Measurements from ENCODE around the gene RCCD1. TPM values are rescaled to one million over a fixed set of nuclear protein-coding genes. Genes with fewer than 3 reads are reported as not detected.

RCCD1 gene
- total RNA-seq, 1 experiment from 2014 or later, result 38.5 TPM

GRCh38 chr15:90990446-90990845 is 35.8 kb downstream of the RCCD1 start:
- BruUV-seq (replicated peaks), result no TSS peak
- Histone ChIP-seq H2AFZ (ENCODE audit: low read depth, low read length, poor library complexity, severe bottlenecking) (no peak overlapping the region), H3K9ac (ENCODE audit: low read length) (no peak overlapping the region), H3K4me1 (ENCODE audit: control insufficient read depth in 1 of 2, insufficient read depth in 2 of 2, low read length in 2 of 2) (peaks cover 7 to 17% of the 10 kb centered on the region in 2 experiments), H3K79me2 (ENCODE audit: insufficient read depth, low read length) (peaks cover 96% of the 10 kb centered on the region), H3K4me2 (ENCODE audit: low read length) (no peak overlapping the region), H3K27ac (ENCODE audit: low read depth, low read length) (no peak overlapping the region), H3K9me3 (ENCODE audit: control insufficient read depth in 1 of 2, insufficient read depth in 1 of 2, low read depth in 1 of 2, low read length in 2 of 2) (no peaks in the 10 kb centered on the region), H3K27me3 (ENCODE audit: insufficient read depth, low read length) (no peaks in the 10 kb centered on the region), H3K4me3 (replicated peaks in 1 of 2; ENCODE audit: low read depth in 1 of 2, low read length in 2 of 2) (no peak overlapping the region), H4K20me1 (ENCODE audit: insufficient read depth) (no peaks in the 10 kb centered on the region), H3K9me2 (ENCODE audit: insufficient read depth) (no peaks in the 10 kb centered on the region), H3K36me3 (ENCODE audit: control insufficient read depth in 1 of 2, insufficient read depth in 2 of 2, low read length in 2 of 2) (peaks cover 0 to 8% of the 10 kb centered on the region in 2 experiments; a peak in 1 of 4 replicates)
- no peak for DNase-seq (ENCODE audit: low read depth, low spot score)
- intact Hi-C loops (cut with micrococcal nuclease), result no loop called here
- ATAC-seq, result no peak
- RAD21 ChIA-PET (ENCODE audit: low non-redundant PET in 1 of 2, low total read pairs in 2 of 2, uncharacterized antibody in 2 of 2, unreplicated experiment in 2 of 2), result no interaction called here
- TF ChIP-seq CTCF (IDR thresholded peaks at IDR 0.05 in 2 of 3, conservative IDR thresholded peaks at IDR 0.05 in 1 of 3; ENCODE audit: borderline replicate concordance in 1 of 3, insufficient read depth in 1 of 3, low read depth in 2 of 3, low read length in 2 of 3) (no peak), EZH2phosphoT487 (IDR thresholded peaks at IDR 0.05; ENCODE audit: borderline replicate concordance) (no peak), POLR2A (IDR thresholded peaks at IDR 0.05; ENCODE audit: borderline replicate concordance, extremely low read depth, insufficient read depth, insufficient read length) (no peak), CEBPB (IDR thresholded peaks at IDR 0.05; ENCODE audit: low read depth) (no peak), SIN3A (IDR thresholded peaks at IDR 0.05; ENCODE audit: low read depth) (no peak), ZNF274 (IDR thresholded peaks at IDR 0.05; ENCODE audit: low read depth, low read length) (no peak), ATF3 (IDR thresholded peaks at IDR 0.05) (no peak), SRF (IDR thresholded peaks at IDR 0.05; ENCODE audit: low read depth) (no peak), ZFX (IDR thresholded peaks at IDR 0.05) (no peak), POLR2AphosphoS5 (IDR thresholded peaks at IDR 0.05; ENCODE audit: low read depth, low read length) (no peak)
- POLR2A ChIA-PET, result no interaction called here
- CTCF ChIA-PET, result no interaction called here
